ENCODE data around the gene EIF4E3.

GRCh38 chr3:71721002-71721401, 4.2 kb downstream of the EIF4E3 start:
- TF ChIP-seq CTCF (IDR thresholded peaks at IDR 0.05) (no peak), POLR2A (IDR thresholded peaks at IDR 0.05) (no peak)

All from testis (tissue), 2 donors.